Measurements from ENCODE around the gene RUNDC1.
"Not testable (repeated sequence)": the region's sequence is repeated elsewhere in the genome, so short reads cannot be mapped to it uniquely, and the experiment has no call there.

The RUNDC1 gene

DNA sequence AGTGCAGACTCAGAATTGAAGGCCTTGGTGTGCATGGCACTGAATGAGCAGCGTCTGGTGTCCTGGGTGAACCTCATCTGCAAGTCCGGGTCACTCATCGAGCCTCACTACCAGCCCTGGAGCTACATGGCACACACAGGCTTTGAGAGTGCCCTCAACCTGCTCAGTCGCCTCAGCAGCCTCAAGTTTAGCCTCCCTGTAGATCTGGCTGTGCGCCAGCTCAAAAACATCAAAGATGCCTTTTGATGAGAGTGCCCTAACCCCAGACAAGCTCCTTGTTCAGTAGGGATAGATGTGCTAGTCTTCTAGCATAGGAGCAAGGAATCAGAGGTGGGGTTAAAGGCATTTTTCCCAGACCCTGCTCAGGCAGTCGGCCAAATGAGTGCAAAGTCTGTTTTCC is 11.1 kb downstream of the RUNDC1 start:
- DNase-seq (ENCODE audit: low read depth) = no peak

DNA sequence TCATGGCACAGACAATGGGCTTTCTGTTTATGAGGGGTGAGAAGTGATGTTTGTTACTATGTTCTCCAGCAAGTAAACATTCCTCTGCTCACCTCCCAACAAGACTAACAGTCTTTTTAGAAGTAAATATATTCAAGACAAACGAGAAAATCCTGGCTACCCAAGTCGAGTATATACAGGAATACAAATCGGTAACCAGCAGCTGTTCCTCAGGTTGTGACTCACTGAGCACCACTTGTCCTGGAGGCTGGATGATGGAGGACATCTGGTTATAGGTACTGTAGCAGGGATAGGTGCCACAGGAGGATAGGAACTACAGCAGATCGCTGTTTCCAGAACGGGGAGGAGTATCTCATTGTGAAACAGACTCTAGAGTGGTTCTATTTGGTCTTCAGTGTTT is 12.5 kb downstream of the RUNDC1 start:
- DNase-seq (ENCODE audit: low read depth) = no peak

DNA sequence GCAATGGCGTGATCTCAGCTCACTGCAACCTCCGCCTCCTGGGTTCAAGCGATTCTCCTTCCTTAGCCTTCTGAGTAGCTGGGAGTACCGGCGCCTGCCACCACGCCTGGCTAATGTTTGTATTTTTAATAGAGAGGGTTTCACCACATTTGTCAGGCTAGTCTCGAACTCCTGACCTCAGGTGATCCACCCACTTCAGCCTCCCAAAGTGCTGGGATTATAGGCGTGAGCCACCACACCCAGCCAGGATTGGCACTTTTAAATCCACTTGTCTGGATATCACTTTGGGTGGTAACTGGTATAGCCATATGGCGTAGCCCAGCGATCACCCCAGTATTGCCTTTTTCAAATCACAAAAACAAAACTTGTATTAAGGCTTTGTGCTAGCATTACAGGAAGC is 13.5 kb downstream of the RUNDC1 start:
- not testable (repeated sequence) for DNase-seq (ENCODE audit: low read depth)

DNA sequence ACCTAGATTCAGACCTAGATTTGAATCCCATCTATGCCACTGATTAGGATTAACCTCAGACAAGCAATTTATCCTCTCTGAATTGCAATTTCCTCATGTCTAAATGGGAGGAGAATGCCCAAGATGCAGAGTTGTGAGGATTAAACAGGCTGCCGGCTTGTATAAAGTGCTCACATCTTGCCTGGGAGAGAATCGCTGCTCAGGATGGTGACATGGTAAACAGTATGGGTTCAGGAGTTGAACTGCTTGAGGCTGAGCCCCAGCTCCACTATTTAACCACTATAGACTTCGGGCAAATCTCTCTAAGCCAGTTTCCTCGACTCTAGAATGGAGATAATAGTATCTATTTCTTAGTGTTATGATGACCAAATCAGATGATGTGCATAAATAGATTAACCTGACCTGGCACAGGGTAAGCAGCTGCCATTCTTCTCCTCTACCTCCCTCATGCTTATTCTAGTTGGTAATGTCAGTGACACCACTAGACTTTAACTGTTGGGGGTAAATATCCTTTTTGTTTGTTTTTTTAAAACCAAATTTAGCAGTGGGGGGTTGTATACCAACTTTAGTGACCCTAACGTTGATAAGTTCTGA is 17.1 kb downstream of the RUNDC1 start:
- no peak for DNase-seq (ENCODE audit: low read depth)

DNA sequence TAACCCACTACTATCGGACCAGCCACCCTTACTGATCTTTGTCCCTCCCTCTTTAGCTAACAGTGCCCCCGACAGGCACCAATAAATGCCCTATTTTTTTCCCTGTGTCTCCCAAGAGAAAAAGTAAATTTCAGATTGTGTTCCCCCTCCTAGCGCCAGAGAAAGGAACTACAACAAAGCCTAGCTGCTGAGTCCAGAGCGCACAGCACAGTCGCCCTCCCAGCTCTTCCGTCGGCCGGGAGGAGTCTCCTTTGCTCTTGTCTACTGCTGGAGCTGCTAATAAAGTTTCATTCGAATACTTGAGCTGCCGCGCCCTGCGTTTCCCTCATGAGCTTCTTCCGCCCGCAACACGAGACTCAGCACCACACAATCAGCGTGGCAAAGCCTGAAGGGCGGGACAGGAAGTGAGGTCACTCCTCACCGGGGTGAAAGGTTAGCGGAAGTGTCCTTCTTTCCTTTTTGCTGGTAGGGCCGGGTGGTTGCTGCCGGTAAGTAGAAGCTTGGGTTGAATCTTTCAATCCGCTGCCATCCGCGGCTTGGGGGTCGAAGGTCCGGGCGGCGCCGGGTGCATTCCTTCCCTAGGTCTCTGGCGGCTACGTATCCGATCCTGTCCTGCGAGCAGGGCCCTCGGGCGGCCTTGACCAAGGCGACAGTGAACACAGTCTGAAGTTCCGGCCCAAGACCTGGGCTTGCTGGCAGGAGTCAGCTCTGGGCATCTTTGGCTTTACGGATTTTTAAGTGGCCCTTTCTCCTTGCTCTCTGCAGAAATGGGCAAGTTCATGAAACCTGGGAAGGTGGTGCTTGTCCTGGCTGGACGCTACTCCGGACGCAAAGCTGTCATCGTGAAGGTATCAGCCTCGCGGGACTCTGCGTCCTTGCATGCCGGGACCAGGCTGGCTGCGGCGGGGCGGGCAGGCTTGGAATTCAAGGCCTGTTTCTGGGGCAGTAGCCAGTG is 17.9 kb downstream of the RUNDC1 start, which contains the start of gene RPL27:
Gene RPL27, plus strand, starts transcription at position 436 of the 955 bp plus-strand sequence. Its CDS starts 332 bp downstream, at position 768.
- DNase-seq (ENCODE audit: low read depth) = peak; percentile 97

DNA sequence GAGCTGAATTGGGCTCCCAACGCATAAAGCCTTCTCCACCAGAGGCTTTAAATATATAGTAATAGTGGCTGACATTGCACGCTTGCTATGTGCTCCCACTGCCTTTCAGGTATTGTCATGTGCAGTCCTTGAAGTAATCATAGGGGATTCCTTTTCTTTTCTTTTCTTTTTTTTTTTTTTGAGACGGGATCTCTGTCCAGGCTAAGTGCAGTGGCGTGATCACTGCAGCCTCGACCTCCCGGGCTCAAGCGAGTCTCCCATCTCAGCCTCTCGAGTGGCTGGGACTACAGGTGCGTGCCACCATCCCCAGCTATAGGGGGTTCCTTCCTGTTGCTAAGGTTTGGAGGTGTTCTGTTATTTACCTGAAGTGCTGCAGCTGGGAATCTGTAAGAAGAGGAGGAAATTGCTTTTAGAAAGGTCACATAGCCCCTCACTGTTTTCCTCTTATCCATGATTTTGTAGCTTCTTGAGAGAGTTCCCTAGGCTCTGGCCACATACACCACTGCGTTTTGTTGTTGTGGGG is 18.7 kb downstream of the RUNDC1 start:
- no peak for DNase-seq (ENCODE audit: low read depth)

DNA sequence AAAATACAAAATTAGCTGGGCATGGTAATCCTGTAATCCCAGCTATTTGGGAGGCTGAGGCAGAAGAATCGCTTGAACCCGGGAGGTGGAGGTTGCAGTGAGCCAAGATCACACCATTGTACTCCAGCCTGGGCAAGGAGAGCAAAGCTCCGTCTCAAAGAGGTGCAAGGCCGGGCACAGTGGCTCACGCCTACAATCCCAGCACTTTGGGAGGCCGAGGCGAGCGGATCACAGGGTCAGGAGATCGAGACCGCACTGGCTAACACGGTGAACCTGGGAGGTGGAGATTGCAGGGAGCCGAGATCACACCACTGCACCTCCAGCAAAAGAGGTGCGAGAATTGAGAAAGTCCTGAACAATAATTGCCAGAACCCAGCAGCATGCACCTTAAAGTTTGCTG is 20.5 kb downstream of the RUNDC1 start:
- not testable (repeated sequence) for DNase-seq (ENCODE audit: low read depth)

DNA sequence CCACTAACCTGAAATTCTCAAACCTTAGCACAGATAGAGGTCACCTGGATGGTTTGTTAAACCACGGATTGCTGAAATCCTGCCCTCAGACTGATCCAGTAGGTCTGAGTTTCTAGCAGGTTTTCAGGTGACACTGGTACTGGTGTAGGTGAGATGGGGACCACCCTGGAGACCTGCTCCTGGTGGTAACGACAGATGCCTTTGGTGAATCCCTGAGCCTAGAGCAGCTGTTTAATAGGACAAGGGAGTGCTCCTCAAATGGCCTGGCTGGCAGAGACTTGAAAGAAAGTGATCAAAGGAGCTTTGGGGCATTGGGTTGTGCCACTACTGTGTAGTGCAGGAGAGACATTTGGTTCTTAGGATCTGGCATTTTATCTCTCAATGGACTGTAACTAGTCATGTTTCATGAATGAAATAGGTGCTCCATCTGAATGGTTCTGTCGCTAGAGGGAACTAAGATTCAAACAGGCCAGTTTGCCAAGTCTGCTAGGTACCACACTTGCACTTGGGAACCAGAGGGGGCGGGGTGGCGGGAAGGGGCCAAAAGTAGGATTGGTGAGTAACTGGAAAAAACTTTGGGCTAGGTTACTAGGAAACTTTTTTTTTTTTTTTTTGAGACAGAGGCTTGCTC is 23.3 kb downstream of the RUNDC1 start:
- DNase-seq (ENCODE audit: low read depth) = no peak

DNA sequence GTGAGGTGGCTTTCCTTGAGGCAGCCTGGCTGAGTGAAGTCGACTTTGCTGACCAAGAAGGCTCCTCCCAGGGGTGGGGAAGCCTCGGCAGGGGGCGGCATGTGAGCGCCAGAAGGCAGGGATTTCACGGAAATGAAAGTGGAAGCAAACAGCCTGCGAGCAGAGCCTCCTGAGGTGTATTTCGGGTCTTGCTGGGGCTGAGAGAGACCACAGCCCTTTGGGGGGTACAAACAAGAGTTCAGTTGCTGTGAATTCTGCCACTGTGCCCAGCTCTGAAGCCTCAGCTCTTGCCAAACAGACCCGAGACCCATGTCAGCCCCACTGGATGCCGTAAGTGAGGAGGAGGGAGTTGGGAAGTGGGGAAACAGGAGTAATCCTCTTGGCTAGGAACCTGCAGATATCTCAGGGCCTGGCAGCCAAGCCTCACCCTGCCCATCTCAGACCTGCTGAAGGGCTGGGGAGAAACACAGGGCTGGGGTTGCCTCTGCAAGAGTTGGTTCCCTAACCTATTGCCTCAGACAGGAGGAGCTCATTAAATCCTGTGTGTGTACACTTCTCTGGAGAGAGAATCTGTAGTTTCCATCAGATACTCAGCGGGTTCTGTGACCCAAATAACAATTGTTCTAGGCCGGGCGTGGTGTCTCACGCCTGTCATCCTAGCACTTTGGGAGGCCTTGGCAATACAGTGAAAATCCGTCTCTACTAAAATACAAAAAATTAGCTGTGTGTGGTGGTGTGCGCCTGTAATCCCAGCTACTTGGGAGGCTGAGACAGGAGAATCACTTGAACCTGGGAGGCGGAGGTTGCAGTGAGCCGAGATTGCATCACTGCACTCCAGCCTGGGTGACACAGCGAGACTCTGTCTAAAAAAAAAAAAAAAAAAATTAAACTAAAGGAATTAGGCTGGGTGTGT is 26.5 kb downstream of the RUNDC1 start, which contains the start of gene IFI35:
Gene IFI35, plus strand, starts transcription at position 146 of the 913 bp plus-strand sequence. Its CDS starts 164 bp downstream, at position 310.
- DNase-seq (ENCODE audit: low read depth) = peak; percentile 77

DNA sequence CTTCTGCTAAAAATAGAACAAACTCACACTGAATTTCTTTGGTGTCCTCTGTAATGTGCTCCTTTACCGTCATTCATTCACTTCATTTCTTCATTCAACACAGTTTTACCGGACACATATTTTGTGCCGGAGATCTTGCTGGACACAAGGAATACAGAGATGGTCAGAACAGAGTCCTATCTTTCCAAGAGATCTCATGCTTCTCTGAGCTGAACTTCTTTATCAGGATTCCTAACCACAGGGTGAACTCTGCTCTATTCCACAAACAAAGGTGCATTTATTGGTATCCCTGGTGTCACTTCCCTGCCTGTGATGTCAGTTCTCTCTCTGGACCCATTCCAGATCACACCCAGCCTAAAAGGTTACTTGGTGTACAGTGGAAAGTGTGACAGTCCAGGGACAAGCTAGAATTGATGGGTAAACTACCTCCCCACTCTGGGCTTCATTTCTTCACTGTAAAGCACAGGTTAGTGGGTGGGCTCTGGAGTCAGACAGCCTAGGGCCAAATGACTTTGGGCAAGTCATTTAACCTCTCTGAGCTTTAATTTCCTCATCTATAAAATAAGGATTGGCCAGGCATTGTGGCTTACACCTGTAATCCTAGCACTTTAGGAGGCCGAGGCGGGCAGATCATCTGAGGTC is 30.4 kb downstream of the RUNDC1 start:
- DNase-seq (ENCODE audit: low read depth) = no peak

DNA sequence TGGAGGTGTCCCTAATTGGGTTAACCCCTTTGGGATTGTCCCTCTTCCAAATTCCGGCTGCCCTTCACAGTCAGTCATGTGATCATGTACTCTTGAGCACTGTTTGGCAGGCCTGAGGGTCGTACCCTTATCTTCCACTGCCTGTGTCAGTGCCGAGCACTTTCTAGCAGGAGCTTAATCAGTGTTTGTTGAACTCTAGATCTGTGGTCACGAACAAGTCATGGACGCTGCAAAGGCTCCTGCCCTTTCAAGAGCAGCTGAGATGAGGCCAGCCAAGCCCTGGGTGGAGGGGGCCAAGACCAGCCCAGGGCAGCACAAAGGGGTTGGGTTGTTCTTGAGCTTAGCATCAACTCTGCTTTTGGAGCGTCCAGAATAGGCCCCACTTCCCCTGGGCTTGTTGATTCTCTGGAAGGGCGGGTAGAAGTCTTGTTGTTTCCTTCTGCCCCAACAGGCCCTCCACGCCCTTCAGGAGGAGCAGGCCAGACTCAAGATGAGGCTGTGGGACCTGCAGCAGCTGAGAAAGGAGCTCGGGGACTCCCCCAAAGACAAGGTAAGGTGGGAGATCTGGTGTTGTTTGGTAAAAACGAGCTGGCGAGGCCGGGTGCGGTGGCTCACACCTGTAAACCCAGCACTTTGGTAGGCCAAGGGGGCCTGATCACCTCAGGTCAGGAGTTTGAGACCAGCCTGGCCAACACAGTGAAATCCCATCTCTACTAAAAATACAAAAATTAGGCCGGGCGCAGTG is 31.5 kb downstream of the RUNDC1 start:
- DNase-seq (ENCODE audit: low read depth) = no peak

DNA sequence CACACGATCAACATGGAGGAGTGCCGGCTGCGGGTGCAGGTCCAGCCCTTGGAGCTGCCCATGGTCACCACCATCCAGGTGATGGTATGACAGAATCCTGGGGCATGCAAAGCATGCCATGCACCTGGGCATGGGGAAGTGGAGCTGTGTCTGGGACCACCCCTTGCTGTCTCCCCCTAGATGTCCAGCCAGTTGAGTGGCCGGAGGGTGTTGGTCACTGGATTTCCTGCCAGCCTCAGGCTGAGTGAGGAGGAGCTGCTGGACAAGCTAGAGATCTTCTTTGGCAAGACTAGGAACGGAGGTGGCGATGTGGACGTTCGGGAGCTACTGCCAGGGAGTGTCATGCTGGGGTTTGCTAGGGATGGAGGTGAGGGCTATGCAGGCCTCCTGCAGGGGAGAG is 32.9 kb downstream of the RUNDC1 start:
- DNase-seq (ENCODE audit: low read depth) = no peak

DNA sequence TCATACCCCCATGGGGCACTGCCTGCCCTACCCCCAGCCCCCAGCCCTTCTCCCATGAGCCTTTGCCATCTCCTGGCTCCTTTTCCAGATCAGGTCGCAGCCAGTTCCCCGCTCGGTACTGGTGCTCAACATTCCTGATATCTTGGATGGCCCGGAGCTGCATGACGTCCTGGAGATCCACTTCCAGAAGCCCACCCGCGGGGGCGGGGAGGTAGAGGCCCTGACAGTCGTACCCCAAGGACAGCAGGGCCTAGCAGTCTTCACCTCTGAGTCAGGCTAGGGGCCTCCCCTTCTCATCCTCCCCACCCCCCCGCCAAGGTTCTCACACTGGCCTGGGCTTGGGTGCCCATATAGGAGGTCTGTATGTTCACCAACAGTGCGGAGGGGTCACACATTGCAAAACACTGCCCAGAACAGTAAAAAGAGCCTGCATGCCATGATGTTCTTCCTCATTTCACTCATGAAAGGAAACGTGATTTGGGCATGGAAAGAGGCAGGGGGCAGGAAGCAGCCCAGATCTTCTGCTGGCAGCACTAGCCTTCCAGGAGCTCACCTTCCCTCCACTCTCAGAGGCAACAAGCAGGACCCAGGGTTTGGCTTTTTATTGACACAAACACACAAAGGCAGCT is 33.8 kb downstream of the RUNDC1 start:
- DNase-seq (ENCODE audit: low read depth) = no peak

DNA sequence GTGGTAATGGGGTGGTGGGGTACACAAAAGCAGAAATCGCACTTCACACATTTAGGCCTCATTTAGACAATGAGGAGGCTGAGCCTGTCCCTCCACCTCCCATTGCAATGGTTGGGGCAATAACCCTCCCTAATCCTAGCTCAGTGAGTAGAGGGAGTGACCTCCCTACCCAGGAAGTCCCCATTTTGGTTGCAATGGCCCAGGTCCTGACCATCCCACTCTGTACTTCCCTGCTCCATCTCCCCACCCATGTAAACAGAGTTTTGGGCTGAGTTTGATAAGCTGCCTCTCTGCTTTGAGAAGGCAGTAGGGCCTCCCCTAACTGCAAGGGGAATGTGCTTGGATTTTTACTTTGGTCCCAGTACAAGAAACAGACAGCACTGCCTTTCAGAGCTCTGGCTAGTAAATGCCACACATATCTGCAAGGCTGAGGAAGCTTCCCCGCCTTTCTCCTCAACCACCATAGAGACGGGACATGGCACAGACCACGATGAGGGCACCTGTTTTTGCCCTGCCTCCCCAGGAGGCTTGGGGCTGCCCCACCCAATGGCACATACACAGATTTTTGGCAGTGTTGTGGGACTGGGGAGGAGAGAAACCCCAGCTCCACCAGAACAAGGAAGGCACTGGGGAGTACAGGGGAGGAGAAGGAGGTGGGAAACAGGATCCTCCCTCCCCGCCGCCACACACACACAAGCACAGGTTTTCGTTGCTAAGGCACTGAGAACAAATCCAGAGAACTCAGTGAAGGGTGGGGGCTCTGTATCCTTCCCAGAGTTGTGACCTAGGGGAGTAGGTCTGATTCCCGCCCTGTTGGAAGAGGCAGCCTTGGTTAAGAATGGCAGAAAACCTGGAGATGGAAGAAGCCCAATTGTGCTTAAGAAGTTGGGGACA is 34.5 kb downstream of the RUNDC1 start:
- no peak for DNase-seq (ENCODE audit: low read depth)

DNA sequence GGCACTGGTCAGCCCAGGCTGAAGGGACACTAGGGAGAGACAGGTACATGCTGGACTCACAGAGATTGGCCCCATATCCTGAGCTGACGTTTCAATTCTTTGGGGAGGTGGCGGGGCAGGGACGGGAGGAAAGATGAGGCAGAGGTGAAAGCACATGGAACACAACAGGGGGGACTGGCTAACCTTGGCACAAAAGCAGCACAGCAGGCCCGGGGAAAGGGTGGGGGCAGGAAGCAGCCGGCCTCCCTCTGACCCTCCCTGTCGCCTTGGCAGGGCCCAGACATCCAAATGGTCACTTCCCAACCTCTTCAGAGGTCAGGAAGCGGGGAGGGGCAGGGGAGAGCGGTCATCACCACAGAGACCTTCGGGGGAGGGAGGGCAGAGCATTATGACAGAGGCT is 35.2 kb downstream of the RUNDC1 start:
- DNase-seq (ENCODE audit: low read depth) = no peak

DNA sequence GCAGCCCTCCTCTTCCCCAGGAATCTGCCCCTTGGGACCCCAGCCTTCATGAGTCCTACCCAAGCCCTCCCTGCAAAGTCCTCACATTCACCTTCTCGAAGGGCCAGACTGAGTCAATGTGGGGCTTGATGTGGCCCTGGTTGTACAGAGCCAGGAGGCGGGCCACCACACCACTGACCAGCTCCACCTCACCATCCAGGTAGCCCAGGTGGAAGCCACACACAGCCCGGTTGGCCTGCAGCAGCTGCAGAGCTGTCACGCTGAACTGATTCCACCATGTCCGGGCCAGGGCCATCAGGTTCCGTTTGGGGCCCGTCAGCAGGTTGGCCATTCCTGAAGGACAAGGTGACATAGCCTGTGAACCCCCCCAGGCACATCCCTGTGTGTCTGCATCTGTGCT is 35.9 kb downstream of the RUNDC1 start:
- DNase-seq (ENCODE audit: low read depth) = no peak

DNA sequence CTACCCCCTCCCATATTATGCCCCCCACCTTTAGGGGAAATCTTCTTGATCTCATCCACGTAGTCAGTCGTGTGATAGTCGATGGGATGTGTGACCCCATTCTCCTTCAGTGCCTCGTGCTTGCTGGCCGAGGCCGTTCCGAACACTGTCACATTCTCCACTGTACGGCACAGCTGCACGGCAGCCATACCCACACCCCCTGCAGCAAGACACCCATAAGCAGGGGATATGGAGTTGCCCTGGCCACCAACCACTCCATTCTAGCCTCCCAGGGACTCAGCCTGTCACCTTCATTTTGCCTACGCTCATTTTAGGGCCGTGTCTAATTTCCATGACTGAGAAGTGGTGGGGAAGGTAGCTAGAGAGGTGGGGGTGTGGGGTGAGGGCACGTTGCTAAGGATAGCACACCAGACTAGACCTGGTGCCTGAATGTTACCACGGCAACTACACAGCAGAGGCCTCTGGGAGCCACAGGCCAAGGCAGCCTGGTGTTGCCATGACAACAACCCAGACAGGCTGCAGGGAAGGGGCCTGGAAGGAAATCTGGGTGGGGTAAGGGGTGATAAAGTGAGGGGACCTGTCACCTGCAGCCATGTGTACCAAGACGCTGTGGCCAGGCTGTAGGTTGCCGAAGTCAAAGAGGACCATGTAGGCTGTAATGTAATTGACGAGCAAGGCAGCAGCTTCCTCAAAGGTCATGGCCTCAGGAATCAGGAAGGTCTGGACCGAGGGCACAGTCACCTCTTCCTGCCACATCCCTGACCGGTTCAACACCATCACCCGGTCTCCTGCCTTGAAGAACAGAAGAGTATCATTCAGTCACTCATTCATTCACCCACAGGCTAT is 37.9 kb downstream of the RUNDC1 start:
- DNase-seq (ENCODE audit: low read depth) = no peak

DNA sequence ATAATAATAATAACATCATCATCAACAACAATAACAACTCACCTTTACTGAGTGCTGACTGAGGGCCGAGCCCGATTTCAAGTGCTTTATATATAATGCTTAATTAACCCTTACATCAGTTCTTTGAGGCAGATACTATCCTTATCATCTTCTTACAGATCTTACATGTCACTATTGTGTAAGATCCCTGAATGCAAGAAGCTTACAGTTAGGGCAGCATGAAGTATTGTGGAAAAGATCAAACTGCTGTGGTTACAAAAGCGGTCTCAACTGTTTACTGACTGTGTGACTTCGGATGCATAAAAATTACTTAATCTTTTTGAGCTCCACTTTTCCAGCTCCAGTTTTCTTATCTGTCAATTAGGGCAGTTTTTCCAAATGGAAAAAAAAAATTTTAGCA is 38.6 kb downstream of the RUNDC1 start:
- DNase-seq (ENCODE audit: low read depth) = no peak

Measured in stimulated activated CD8-positive, alpha-beta memory T cell treated with anti-CD3 and anti-CD28 coated beads, Interleukin-12 subunit alpha, Interleukin-12 subunit beta, amount 100 ng/mL, for 1 hour (primary cell).